ENCODE measurements around the gene SH2D5.

SH2D5 gene

GRCh38 chr1:20729155-20729931 is 3.2 kb downstream of the SH2D5 start:
- DNase-seq (ENCODE audit: low spot score), result no peak
- ATAC-seq (ENCODE audit: low read depth), result no peak
- no peaks in the 10 kb centered on the region for H3K27me3 ChIP-seq (ENCODE audit: insufficient read depth, poor library complexity, severe bottlenecking)
- TF ChIP-seq CTCF (IDR thresholded peaks at IDR 0.05; ENCODE audit: poor library complexity, severe bottlenecking), result no peak
- no peak overlapping the region for H3K4me3 ChIP-seq (ENCODE audit: severe bottlenecking)
- no peaks in the 10 kb centered on the region for H3K9me3 ChIP-seq (ENCODE audit: severe bottlenecking)
- H3K27ac ChIP-seq (ENCODE audit: poor library complexity, severe bottlenecking), result no peak overlapping the region
- peaks cover 8% of the 10 kb centered on the region for H3K4me1 ChIP-seq (ENCODE audit: insufficient read depth, poor library complexity, severe bottlenecking)
- H3K36me3 ChIP-seq (ENCODE audit: low read depth), result no peaks in the 10 kb centered on the region

- no peak overlapping the region for H3K27ac ChIP-seq (ENCODE audit: poor library complexity, severe bottlenecking)
- no peak for TF ChIP-seq CTCF (IDR thresholded peaks at IDR 0.05; ENCODE audit: poor library complexity, severe bottlenecking)
- H3K9me3 ChIP-seq (ENCODE audit: severe bottlenecking), result no peaks in the 10 kb centered on the region
- H3K4me3 ChIP-seq (ENCODE audit: severe bottlenecking), result no peak overlapping the region
- H3K4me1 ChIP-seq (ENCODE audit: insufficient read depth, poor library complexity, severe bottlenecking), result peaks cover 4% of the 10 kb centered on the region
- ATAC-seq (ENCODE audit: low read depth) (no peak), DNase-seq (ENCODE audit: low spot score) (no peak)
- H3K27me3 ChIP-seq (ENCODE audit: insufficient read depth, poor library complexity, severe bottlenecking), result no peaks in the 10 kb centered on the region
- no peaks in the 10 kb centered on the region for H3K36me3 ChIP-seq (ENCODE audit: low read depth)
Measured at GRCh38 chr1:20728371-20729154, 3.9 kb downstream of the SH2D5 start.

- ATAC-seq (ENCODE audit: low read depth) (no peak), DNase-seq (ENCODE audit: low spot score) (no peak)
- Histone ChIP-seq H3K27me3 (ENCODE audit: insufficient read depth, poor library complexity, severe bottlenecking) (no peaks in the 10 kb centered on the region), H3K36me3 (ENCODE audit: low read depth) (no peaks in the 10 kb centered on the region), H3K4me1 (ENCODE audit: insufficient read depth, poor library complexity, severe bottlenecking) (no peaks in the 10 kb centered on the region), H3K27ac (ENCODE audit: poor library complexity, severe bottlenecking) (no peak overlapping the region), H3K9me3 (ENCODE audit: severe bottlenecking) (no peaks in the 10 kb centered on the region), H3K4me3 (ENCODE audit: severe bottlenecking) (no peak overlapping the region)
- TF ChIP-seq CTCF (IDR thresholded peaks at IDR 0.05; ENCODE audit: poor library complexity, severe bottlenecking), result peak; percentile 11
Measured at GRCh38 chr1:20727746-20728316, 4.7 kb downstream of the SH2D5 start.

GRCh38 chr1:20726932-20727745 is 5.4 kb downstream of the SH2D5 start:
- Histone ChIP-seq H3K4me1 (ENCODE audit: insufficient read depth, poor library complexity, severe bottlenecking) (no peaks in the 10 kb centered on the region), H3K4me3 (ENCODE audit: severe bottlenecking) (no peak overlapping the region), H3K9me3 (ENCODE audit: severe bottlenecking) (no peaks in the 10 kb centered on the region), H3K27me3 (ENCODE audit: insufficient read depth, poor library complexity, severe bottlenecking) (no peaks in the 10 kb centered on the region), H3K36me3 (ENCODE audit: low read depth) (no peaks in the 10 kb centered on the region), H3K27ac (ENCODE audit: poor library complexity, severe bottlenecking) (no peak overlapping the region)
- no peak for DNase-seq (ENCODE audit: low spot score)
- no peak for TF ChIP-seq CTCF (IDR thresholded peaks at IDR 0.05; ENCODE audit: poor library complexity, severe bottlenecking)
- no peak for ATAC-seq (ENCODE audit: low read depth)

Measured in RWPE2 (cell line).